Effector memory CD4-positive, alpha-beta T cell (primary cell): Measurements from ENCODE around the gene RNF32.
"Not testable (repeated sequence)": the region's sequence is repeated elsewhere in the genome, so short reads cannot be mapped to it uniquely, and the experiment has no call there.

ENCODE experiments used
- DNase-seq, 3 donors: peaks; one replicate each; pipeline ENCODE4 v3.0.0-alpha.2; 2020
- H3K27ac ChIP-seq: 2 replicates; pipeline ENCODE4 v1.7.0; 2013; ENCODE audit warnings: mild to moderate bottlenecking, low read length, moderate library complexity; ENCODE audit not compliant: insufficient read depth, poor library complexity, severe bottlenecking
- H3K27me3 ChIP-seq: replicated peaks from 2 replicates; pipeline ENCODE4 v1.7.0; 2013; ENCODE audit warnings: mild to moderate bottlenecking, low read length; ENCODE audit not compliant: insufficient read depth, control insufficient read depth, poor library complexity, severe bottlenecking
- H3K36me3 ChIP-seq: 2 replicates; pipeline ENCODE4 v1.7.0; 2013; ENCODE audit warnings: mild to moderate bottlenecking, low read length, moderate library complexity; ENCODE audit not compliant: control insufficient read depth, insufficient read depth
- H3K4me1 ChIP-seq: 2 replicates; pipeline ENCODE4 v1.7.0; 2013; ENCODE audit warnings: low read length, mild to moderate bottlenecking; ENCODE audit not compliant: control insufficient read depth, insufficient read depth, poor library complexity, severe bottlenecking
- H3K4me3 ChIP-seq: 2 replicates; pipeline ENCODE4 v1.7.0; 2013; ENCODE audit warnings: low read length, low read depth, mild to moderate bottlenecking; ENCODE audit not compliant: insufficient read depth, poor library complexity, severe bottlenecking
- H3K9me3 ChIP-seq: 2 replicates; pipeline ENCODE4 v1.7.0; 2013; ENCODE audit warnings: mild to moderate bottlenecking, low read length, moderate library complexity; ENCODE audit not compliant: control insufficient read depth

Gene RNF32

DNA sequence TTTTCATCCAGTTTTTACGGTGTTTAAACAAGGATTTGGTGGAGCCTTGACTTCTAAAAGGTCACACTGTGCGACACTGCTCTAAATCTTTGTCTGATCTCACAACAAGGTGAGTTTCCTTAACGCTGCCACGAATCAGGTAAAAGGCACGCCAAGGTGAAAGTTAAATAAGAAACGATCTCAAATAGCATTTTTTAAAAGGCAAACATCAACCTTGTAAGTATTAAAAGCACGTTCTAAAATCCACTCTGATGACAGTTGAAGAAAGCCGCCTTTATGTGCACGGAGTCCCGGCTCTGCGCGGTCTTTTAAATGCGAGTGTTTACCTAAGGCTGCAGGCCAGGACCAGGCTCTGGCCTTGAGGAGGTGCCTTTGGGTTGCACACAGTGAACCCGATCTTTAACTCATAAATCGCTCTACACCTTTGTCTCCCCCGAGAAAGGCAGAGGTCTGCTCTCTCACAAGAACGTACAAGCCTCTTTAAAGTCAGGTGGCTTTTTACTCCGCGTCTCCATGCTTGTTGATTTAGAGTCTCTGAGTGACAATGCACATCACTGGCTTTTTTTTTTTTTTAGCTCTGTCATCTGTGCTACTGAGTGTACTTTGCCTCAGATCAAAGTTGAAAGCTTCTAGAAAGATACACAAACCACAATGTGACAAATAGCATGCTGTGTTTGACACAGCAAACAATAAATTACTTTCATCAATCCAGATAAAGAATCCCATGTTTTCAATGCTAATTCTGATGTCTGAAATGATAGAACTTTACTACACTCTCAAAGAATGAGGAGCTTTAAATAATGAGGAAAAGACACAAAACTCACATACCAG is 25.9 kb upstream of the RNF32 start:
- H3K36me3 ChIP-seq: no peaks in the 10 kb centered on the region
- H3K27me3 ChIP-seq: peaks cover 9% of the 10 kb centered on the region
- no peaks in the 10 kb centered on the region for H3K9me3 ChIP-seq
- no peak overlapping the region for H3K4me3 ChIP-seq
- no peak overlapping the region for H3K27ac ChIP-seq
- no peak for DNase-seq
- H3K4me1 ChIP-seq: peaks cover 23% of the 10 kb centered on the region

DNA sequence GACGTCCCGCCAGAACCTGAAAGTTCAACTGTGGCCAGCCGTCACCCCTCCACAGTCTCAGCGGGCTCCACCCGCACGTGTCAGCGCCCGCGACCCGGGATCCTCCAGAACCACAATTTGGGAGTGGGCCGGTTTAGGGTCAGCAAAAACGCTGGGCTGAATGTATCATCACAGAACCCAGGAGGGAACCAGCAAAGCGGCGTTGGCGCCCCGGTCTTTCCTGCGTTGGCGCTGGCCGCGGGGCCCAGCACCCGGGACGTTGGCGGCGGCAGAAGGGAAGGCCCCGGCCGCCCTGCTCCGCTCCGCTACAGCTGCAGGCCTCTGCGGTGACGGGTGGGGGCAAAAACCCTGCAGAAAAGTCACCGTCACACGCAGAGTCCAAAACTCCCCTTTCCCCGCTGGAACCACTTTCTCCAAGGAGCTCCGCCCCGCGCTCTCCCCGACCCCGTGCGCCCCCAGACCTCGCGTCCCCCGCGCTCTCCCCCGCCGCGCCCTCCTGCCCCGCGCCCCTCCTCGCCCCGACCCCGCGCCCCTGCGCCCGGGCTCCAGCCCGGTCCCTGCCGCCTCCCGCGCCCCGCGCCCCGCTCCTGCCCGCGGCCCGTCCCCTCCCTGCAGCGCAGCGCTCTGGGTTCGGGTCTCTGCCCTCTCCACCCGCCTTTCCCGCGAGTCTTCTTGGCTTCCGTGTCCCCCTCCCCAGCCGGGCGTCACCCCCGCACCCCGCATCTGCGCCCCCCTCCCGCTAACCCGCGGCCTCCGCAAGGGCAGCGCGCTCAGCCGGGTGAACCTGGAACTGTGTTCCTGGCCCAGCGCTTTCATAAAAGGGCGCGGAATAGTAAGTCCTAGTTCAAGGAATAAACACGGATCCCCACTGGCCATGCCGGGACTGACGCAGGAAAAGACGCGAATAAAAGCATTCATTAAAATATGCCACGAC is 24.0 kb upstream of the RNF32 start:
- Histone ChIP-seq H3K9me3 (no peaks in the 10 kb centered on the region), H3K4me1 (peaks cover 22% of the 10 kb centered on the region), H3K4me3 (no peak overlapping the region), H3K36me3 (no peaks in the 10 kb centered on the region), H3K27me3 (peaks cover 9% of the 10 kb centered on the region), H3K27ac (no peak overlapping the region)
- no peak for DNase-seq

DNA sequence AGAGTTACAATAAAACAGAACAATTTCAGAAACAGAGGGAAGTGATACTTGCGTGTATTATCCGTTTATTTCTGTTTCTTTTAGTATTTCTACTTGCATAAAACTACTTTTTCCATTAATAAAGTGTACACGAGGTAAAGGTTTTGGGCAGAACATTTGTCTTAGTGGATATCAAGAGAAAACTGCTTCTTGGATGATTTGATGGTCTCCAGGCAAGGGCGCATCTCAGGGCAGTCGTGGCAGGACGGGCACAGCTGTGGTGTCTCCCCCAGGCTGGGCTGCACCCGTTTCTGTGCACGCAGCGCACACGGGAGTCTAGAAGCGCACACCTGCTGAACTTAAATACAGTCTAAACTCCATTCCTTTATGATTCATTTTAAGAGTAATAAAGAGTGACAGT is 23.4 kb upstream of the RNF32 start:
- Histone ChIP-seq H3K27me3 (peaks cover 9% of the 10 kb centered on the region), H3K4me1 (peaks cover 15% of the 10 kb centered on the region), H3K9me3 (no peaks in the 10 kb centered on the region), H3K36me3 (no peaks in the 10 kb centered on the region), H3K27ac (no peak overlapping the region), H3K4me3 (no peak overlapping the region)
- DNase-seq: no peak

DNA sequence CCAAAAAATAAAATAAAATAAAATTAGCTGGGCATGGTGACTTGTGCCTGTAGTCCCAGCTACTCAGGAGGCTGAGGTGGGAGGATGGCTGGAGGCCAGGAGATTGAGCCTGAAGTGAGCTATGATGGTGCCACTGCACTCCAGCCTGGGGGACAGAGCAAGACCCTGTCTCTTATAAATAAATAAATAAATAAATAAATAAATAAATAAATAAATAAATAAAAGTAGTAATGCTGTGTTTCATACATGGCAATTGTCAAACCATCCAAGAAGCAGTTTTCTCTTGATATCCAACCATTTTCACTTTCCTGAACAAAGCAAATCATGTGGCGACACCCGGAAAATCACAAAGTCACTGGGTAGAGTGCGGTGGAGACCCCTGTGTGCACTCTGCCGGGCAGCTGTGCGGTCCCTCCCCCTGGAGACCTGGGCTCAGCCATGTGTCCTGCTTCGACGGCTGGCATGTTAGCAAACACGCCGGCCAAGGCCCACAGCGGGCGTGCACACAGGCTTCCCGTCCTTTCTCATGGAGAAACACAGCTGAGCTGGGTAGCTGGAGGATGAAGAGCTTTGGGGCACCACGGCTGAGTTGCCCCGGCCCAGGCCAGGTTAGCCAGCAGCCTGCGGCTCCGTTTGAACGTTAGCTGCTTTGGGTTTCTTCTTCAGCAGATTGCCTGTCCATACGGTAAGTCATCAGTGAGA is 22.3 kb upstream of the RNF32 start:
- H3K9me3 ChIP-seq: no peaks in the 10 kb centered on the region
- H3K27ac ChIP-seq: no peak overlapping the region
- H3K4me1 ChIP-seq: peaks cover 6% of the 10 kb centered on the region
- H3K27me3 ChIP-seq: peaks cover 9% of the 10 kb centered on the region
- H3K36me3 ChIP-seq: no peaks in the 10 kb centered on the region
- no peak for DNase-seq
- H3K4me3 ChIP-seq: no peak overlapping the region

DNA sequence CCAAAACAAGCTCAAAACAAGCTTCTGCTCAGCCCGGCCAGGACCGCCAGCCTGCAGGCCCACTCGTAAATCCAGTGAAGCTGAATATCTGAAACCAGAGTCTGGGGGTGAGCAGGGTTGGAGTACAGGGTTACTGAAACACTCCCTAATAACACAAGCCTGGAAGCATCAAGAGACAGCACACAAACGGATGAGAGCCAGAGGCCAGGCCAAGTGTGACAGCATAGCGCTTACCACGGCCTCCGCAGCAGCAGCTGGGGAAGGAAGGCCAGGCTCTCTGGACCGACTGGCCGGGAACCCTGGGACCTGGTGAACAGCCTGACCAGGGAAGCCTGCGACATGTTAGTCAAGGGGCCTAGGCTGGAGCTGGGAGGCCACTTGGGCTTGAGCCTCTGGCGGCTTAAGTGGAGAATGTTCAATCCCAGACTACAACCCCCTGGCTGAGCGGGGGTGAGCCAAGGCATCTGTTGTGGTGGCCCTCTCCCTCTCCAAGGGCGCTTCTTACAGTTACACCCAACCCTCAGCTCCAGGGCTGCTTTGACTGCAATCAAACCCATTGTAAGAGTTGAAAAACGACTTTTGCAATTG is 21.7 kb upstream of the RNF32 start:
- H3K4me3 ChIP-seq: no peak overlapping the region
- DNase-seq: no peak
- no peaks in the 10 kb centered on the region for H3K36me3 ChIP-seq
- H3K9me3 ChIP-seq: no peaks in the 10 kb centered on the region
- H3K4me1 ChIP-seq: no peaks in the 10 kb centered on the region
- H3K27ac ChIP-seq: no peak overlapping the region
- peaks cover 9% of the 10 kb centered on the region for H3K27me3 ChIP-seq

DNA sequence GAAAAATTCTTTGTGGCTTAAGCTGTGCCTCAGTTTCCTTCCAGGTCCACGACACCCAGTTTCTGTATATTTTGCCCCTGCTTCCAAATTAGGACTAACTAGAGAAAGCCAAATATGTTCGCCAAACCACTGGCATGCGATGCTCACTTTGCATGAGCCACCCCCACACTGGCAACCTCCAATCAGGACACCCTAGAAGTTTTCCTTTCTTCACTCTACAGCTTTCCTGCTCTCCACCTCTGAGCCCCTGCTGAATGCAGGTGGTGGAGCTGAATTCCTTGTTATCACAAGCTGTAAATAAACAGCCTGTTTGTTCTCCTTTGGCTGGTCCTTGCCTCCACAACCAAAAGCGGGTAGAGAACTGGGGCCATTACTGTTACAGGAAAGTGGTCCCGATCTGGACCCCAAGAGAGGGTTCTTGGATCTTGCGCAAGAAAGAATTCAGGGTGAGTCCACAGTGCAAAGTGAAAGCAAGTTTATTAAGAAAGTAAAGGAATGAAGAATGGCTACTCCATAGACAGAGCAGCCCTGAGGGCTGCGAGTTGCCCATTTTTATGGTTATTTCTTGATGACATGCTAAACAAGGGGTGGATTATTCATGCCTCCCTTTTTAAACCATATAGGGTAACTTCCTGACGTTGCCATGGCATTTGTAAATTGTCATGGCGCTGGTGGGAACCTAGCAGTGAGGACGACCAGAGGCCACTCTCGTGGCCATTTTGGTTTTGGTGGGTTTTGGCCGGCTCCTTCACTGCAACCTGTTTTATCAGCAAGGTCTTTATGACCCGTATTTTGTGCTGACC is 20.9 kb upstream of the RNF32 start:
- H3K4me3 ChIP-seq, H3K36me3 ChIP-seq, DNase-seq, H3K4me1 ChIP-seq, H3K27me3 ChIP-seq, H3K27ac ChIP-seq, H3K9me3 ChIP-seq: not testable (repeated sequence)

DNA sequence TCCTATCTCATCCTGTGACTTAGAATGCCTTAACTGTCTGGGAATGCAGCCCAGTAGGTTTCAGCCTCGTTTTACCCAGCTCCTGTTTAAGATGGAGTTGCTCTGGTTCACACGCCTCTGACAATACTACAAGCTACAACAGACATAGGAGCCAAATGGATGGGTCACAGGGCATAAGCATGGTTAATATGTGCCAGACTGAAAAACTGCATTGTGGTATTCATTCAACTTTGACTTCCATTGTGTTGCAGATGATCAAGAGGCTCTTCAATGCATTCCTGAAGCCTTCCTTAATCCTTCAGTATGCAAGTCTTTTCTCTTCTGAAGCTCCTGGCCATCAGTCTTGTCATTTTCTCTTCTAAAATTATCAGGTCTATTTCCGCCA is 20.3 kb upstream of the RNF32 start:
- DNase-seq: no peak
- H3K27ac ChIP-seq: no peak overlapping the region
- no peak overlapping the region for H3K4me3 ChIP-seq
- no peaks in the 10 kb centered on the region for H3K36me3 ChIP-seq
- H3K4me1 ChIP-seq: no peaks in the 10 kb centered on the region
- H3K27me3 ChIP-seq: peaks cover 9% of the 10 kb centered on the region
- no peaks in the 10 kb centered on the region for H3K9me3 ChIP-seq

DNA sequence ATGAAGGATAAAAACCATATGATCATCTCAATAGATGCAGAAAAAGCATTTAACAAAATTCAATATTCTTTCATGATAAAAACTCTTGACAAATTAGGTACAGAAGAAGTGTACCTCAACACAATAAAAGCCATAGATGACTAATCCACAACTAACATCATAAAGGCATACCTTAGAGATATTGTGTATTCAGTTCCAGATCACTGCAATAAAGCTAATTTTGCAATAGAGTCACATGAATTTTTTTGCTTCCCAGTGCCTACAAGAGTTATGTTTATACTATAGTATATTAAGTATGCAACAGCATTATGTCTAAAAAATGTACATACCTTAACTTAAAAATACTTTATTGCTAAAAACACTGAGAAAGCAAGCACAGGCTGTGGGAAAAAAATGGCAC is 18.9 kb upstream of the RNF32 start:
- peaks cover 4% of the 10 kb centered on the region for H3K27me3 ChIP-seq
- H3K27ac ChIP-seq: no peak overlapping the region
- no peaks in the 10 kb centered on the region for H3K4me1 ChIP-seq
- H3K36me3 ChIP-seq: no peaks in the 10 kb centered on the region
- no peak for DNase-seq
- no peak overlapping the region for H3K4me3 ChIP-seq
- H3K9me3 ChIP-seq: no peaks in the 10 kb centered on the region

DNA sequence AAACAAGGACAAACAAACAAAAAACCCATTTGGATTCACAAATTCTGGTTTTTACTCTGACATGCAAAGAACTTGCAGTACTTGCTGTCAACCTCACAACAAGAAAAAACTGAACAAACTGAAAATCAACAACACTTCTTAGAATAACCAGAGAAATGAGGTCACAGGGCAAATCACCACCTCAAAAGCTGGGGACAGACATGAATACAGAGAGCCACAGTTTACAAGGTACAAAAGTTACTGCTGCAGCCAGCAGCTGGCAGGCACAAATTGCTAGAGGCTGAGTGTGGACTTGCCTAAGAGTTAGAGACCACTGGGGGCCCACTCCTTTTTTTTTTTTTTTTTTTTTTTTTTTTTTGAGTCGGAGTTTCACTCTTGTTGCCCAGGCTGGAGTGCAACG is 15.0 kb upstream of the RNF32 start:
- Histone ChIP-seq H3K4me3 (no peak overlapping the region), H3K27me3 (no peaks in the 10 kb centered on the region), H3K9me3 (peaks cover 8% of the 10 kb centered on the region), H3K4me1 (no peaks in the 10 kb centered on the region), H3K36me3 (no peaks in the 10 kb centered on the region), H3K27ac (no peak overlapping the region)
- no peak for DNase-seq
